Upper lobe of left lung (tissue), 6 donors: ENCODE data around the gene MSH4. TPM values are rescaled to one million over a fixed set of nuclear protein-coding genes. Genes with fewer than 3 reads are reported as not detected.

Experiments
- ATAC-seq, 2 donors: fragments of 200-7000 bp; cut with Tn5 transposase; one replicate each; pipeline ENCODE4 v1.9.1; 2022; ENCODE audit warnings: mild to moderate bottlenecking in 2 of 2, moderate library complexity in 2 of 2; ENCODE audit not compliant: low FRiP score in 2 of 2
- DNase-seq, 2 donors: peaks; one replicate each; pipeline ENCODE4 v3.0.0-alpha.2; 2019 to 2020
- H3K27ac ChIP-seq, 4 donors: fragments of 200-600 bp; sonication (generic); one replicate each; pipeline ENCODE4 v1.5.1; 2016 to 2019
- H3K27me3 ChIP-seq, 4 donors: fragments of 200-600 bp; sonication (generic); one replicate each; pipeline ENCODE4 v1.5.1; 2017 to 2019
- H3K36me3 ChIP-seq, 4 donors: fragments of 200-600 bp; sonication (generic); one replicate each; pipeline ENCODE4 v1.5.1; 2016 to 2019
- H3K4me1 ChIP-seq, 4 donors: fragments of 200-600 bp; sonication (generic); one replicate each; pipeline ENCODE4 v1.5.1; 2018 to 2019
- H3K4me3 ChIP-seq, 4 donors: fragments of 200-600 bp; sonication (generic); one replicate each; pipeline ENCODE4 v1.5.1; 2017 to 2019; ENCODE audit warnings: mild to moderate bottlenecking in 2 of 4, moderate library complexity in 1 of 4
- H3K9me3 ChIP-seq, 4 donors: fragments of 200-600 bp; sonication (generic); one replicate each; pipeline ENCODE4 v1.5.1; 2018 to 2019
- CTCF ChIP-seq, 6 experiments: fragments of 450-650 bp in 4 of 6; fragments of 200-600 bp in 2 of 6; sonication (generic) in 2 of 6; IDR thresholded peaks; one replicate each; pipeline ENCODE4 v1.5.1; 2016 to 2019; ENCODE audit warnings: antibody characterized with exemption in 6 of 6
- EP300 ChIP-seq, 4 donors: sonication (generic); formaldehyde crosslinking; IDR thresholded peaks; one replicate each; pipeline ENCODE4 v1.5.1; 2017; ENCODE audit warnings: antibody characterized with exemption in 4 of 4, control low read depth in 2 of 4
- POLR2A ChIP-seq, 4 donors: fragments of 450-650 bp; IDR thresholded peaks; one replicate each; pipeline ENCODE4 v1.5.1; 2016 to 2017; ENCODE audit warnings: antibody characterized with exemption in 4 of 4, mild to moderate bottlenecking in 2 of 4
- POLR2AphosphoS5 ChIP-seq, 2 donors: sonication (generic); formaldehyde crosslinking; IDR thresholded peaks; one replicate each; pipeline ENCODE4 v1.5.1; 2017; ENCODE audit warnings: antibody characterized with exemption in 2 of 2
- WGBS, 2 donors: methylation state at CpG; one replicate each; pipeline ENCODE4 v1.1.5; 2017 to 2018; 5-methylcytosine and 5-hydroxymethylcytosine counted together
- total RNA-seq, 6 donors: library from RNA; depleted of rRNA in 4 of 6; stranded (reverse); fragments of >200 nt in 4 of 6; gene quantifications; one replicate each; pipeline versions ENCODE4 v1.1.0 to v1.2.1, GENCODE V29; 2016 to 2021
- donor health status: DM: no; HTN: no; CAD: no; lungs with moderate emphysema.
- donor health status: DM: no; HTN: yes; CAD: no; lungs with severe emphysema.

The MSH4 gene
- total RNA-seq, 6 donors from 2014 or later = 0.31 to 0.74 (median 0.46) TPM; not detected in 3

- Histone ChIP-seq H3K27me3 (no peaks in the 10 kb centered on the region), H3K9me3 (no peaks in the 10 kb centered on the region), H3K4me1 (peaks cover 34 to 60% (median 49%) of the 10 kb centered on the region in 4 donors), H3K36me3 (peaks cover 11 to 58% (median 40%) of the 10 kb centered on the region in 4 donors), H3K27ac (no peak overlapping the region), H3K4me3 (peak overlapping the region in 1 of 4 donors; percentile 21)
- DNase-seq = no peak
- no peak for ATAC-seq
- TF ChIP-seq EP300 (IDR thresholded peaks at IDR 0.05) (no peak), POLR2AphosphoS5 (IDR thresholded peaks at IDR 0.05) (no peak), POLR2A (IDR thresholded peaks at IDR 0.05) (no peak), CTCF (IDR thresholded peaks at IDR 0.05) (no peak)
These were observed 6.7 kb upstream of the MSH4 start for GRCh38 chr1:75789988-75790387.

- Histone ChIP-seq H3K4me3 (peak overlapping the region in 1 of 4 donors; percentile 21), H3K27me3 (no peaks in the 10 kb centered on the region), H3K27ac (peak overlapping the region; percentile 11 to 60 (median 20)), H3K4me1 (peaks cover 29 to 52% (median 43%) of the 10 kb centered on the region in 4 donors), H3K9me3 (no peaks in the 10 kb centered on the region), H3K36me3 (peaks cover 15 to 68% (median 50%) of the 10 kb centered on the region in 4 donors)
- DNase-seq (no peak), ATAC-seq (no peak)
- WGBS, 2 donors = 57 to 77% methylated on average over 1 of the region's 1 CpG
- TF ChIP-seq POLR2AphosphoS5 (IDR thresholded peaks at IDR 0.05) = no peak
These were observed 5.7 kb upstream of the MSH4 start for GRCh38 chr1:75791022-75791421.

GRCh38 chr1:75792091-75792490 is 4.6 kb upstream of the MSH4 start:
- 98 to 100% methylated on average over 3 of the region's 3 CpGs for WGBS, 2 donors
- Histone ChIP-seq H3K9me3 (no peaks in the 10 kb centered on the region), H3K4me1 (peaks cover 27 to 47% (median 42%) of the 10 kb centered on the region in 4 donors), H3K27ac (no peak overlapping the region), H3K36me3 (peaks cover 15 to 79% (median 60%) of the 10 kb centered on the region in 4 donors), H3K27me3 (no peaks in the 10 kb centered on the region), H3K4me3 (no peak overlapping the region)
- DNase-seq = no peak
- no peak for ATAC-seq
- no peak for TF ChIP-seq POLR2A (IDR thresholded peaks at IDR 0.05)
- no peak for TF ChIP-seq CTCF (IDR thresholded peaks at IDR 0.05)
- no peak for TF ChIP-seq POLR2AphosphoS5 (IDR thresholded peaks at IDR 0.05)
- no peak for TF ChIP-seq EP300 (IDR thresholded peaks at IDR 0.05)

- H3K27me3 ChIP-seq = no peaks in the 10 kb centered on the region
- TF ChIP-seq POLR2AphosphoS5 (IDR thresholded peaks at IDR 0.05) = no peak
- TF ChIP-seq CTCF (IDR thresholded peaks at IDR 0.05) = no peak
- TF ChIP-seq EP300 (IDR thresholded peaks at IDR 0.05) = no peak
- no peak for TF ChIP-seq POLR2A (IDR thresholded peaks at IDR 0.05)
- H3K4me3 ChIP-seq = no peak overlapping the region
- peaks cover 14 to 24% (median 19%) of the 10 kb centered on the region in 4 donors for H3K4me1 ChIP-seq
- peaks cover 15 to 94% (median 64%) of the 10 kb centered on the region in 4 donors for H3K36me3 ChIP-seq
- ATAC-seq (no peak), DNase-seq (no peak)
- WGBS, 2 donors = 97 to 98% methylated on average over 2 of the region's 2 CpGs
- no peaks in the 10 kb centered on the region for H3K9me3 ChIP-seq
- no peak overlapping the region for H3K27ac ChIP-seq
These were observed 2.3 kb upstream of the MSH4 start for GRCh38 chr1:75794382-75794781.

GRCh38 chr1:75795703-75796193 is 934 bp upstream of the MSH4 start:
- no peaks in the 10 kb centered on the region for H3K27me3 ChIP-seq
- H3K4me1 ChIP-seq = peaks cover 2 to 11% (median 9%) of the 10 kb centered on the region in 4 donors
- TF ChIP-seq CTCF (IDR thresholded peaks at IDR 0.05) (no peak), EP300 (IDR thresholded peaks at IDR 0.05) (no peak), POLR2A (IDR thresholded peaks at IDR 0.05) (no peak), POLR2AphosphoS5 (IDR thresholded peaks at IDR 0.05) (no peak)
- H3K27ac ChIP-seq = no peak overlapping the region
- ATAC-seq (no peak), DNase-seq (no peak)
- no peak overlapping the region for H3K4me3 ChIP-seq
- H3K9me3 ChIP-seq = no peaks in the 10 kb centered on the region
- 98 to 99% methylated on average over 4 of the region's 4 CpGs for WGBS, 2 donors
- peaks cover 15 to 81% (median 56%) of the 10 kb centered on the region in 4 donors for H3K36me3 ChIP-seq
